Aorta (tissue), 5 donors: ENCODE measurements around the gene SPEF1. TPM values are rescaled to one million over a fixed set of nuclear protein-coding genes. Genes with fewer than 3 reads are reported as not detected.

Experiments
- ATAC-seq: fragments of 200-7000 bp; cut with Tn5 transposase; one replicate; pipeline ENCODE4 v1.9.1; 2022; ENCODE audit warnings: moderate library complexity; ENCODE audit not compliant: low FRiP score
- DNase-seq, 2 donors: peaks; one replicate each; pipeline ENCODE4 v3.0.0-alpha.2; 2020
- H3K27ac ChIP-seq, 2 donors: one replicate each; pipeline ENCODE4 v1.5.1; 2013; ENCODE audit warnings: low read length in 2 of 2, mild to moderate bottlenecking in 2 of 2, moderate library complexity in 2 of 2, control low read depth in 1 of 2, inconsistent platforms in 1 of 2, low read depth in 1 of 2
- H3K27me3 ChIP-seq, 2 donors: one replicate each; pipeline ENCODE4 v1.6.1; 2013; ENCODE audit warnings: control low read depth in 1 of 2, low read length in 1 of 2, mild to moderate bottlenecking in 1 of 2, moderate library complexity in 1 of 2; ENCODE audit not compliant: insufficient read depth in 2 of 2, control insufficient read depth in 1 of 2
- H3K36me3 ChIP-seq, 2 donors: one replicate each; pipeline ENCODE4 v1.6.1; 2013; ENCODE audit warnings: control low read depth in 1 of 2, low read length in 1 of 2, mild to moderate bottlenecking in 1 of 2; ENCODE audit not compliant: insufficient read depth in 2 of 2, control insufficient read depth in 1 of 2
- H3K4me1 ChIP-seq, 2 donors: one replicate each; pipeline ENCODE4 v1.6.1; 2013; ENCODE audit warnings: low read length in 2 of 2, control low read depth in 1 of 2, mild to moderate bottlenecking in 1 of 2, moderate library complexity in 1 of 2; ENCODE audit not compliant: insufficient read depth in 2 of 2, control insufficient read depth in 1 of 2
- H3K4me3 ChIP-seq, 2 donors: one replicate each; pipeline ENCODE4 v1.5.1; 2013; ENCODE audit warnings: low read length in 2 of 2, control low read depth in 1 of 2, mild to moderate bottlenecking in 1 of 2
- H3K9me3 ChIP-seq: one replicate; pipeline ENCODE4 v1.6.1; 2013; ENCODE audit warnings: mild to moderate bottlenecking, low read length; ENCODE audit not compliant: control insufficient read depth
- WGBS, 2 donors: extraction: QIAGEN DNeasy Blood & Tissue Kit; methylation state at CpG; one replicate each; pipeline ENCODE4 v1.1.7; 2013; 5-methylcytosine and 5-hydroxymethylcytosine counted together
- intact Hi-C, 2 donors: fragments of 100-400 bp; cut with DNase I; formaldehyde crosslinking; loops; one replicate each; pipeline versions ENCODE4 v1.14.2 to v1.15.0; 2022
- polyA plus RNA-seq, 2 donors: library from polyadenylated mRNA; stranded (reverse); fragments of 200-250 nt; gene quantifications; one replicate each; pipeline ENCODE4 v1.2.3, GENCODE V29; 2013
- total RNA-seq, 2 donors: library from RNA; stranded (reverse); fragmentation: NEBNext Ultra II Directional; extraction: Animal tissue kit (Norgen Biotek cat#: 25700); gene quantifications; one replicate each; pipeline ENCODE4 v1.2.1, GENCODE V29; 2021
- donor health status: healthy with polysubstance abuse.
- donor health status: Bipolar disorder and iron deficiency.
- donor health status: DM: no; HTN: no; CAD: no.
- donor health status: DM: no; HTN: no; CAD: no.
- donor health status: DM: yes; HTN: yes; CAD: no.

The SPEF1 gene
- total and polyA plus RNA-seq, 4 donors: 0.90 TPM; not detected in 3

GRCh38 chr20:3820048-3820900 is 39.0 kb upstream of the SPEF1 start, which contains the start of gene AP5S1:
AP5S1 (plus strand) TSS chr20:3820547; CDS start chr20:3822118, 1,571 bp downstream.
- Histone ChIP-seq H3K4me1 (no peaks in the 10 kb centered on the region), H3K36me3 (no peaks in the 10 kb centered on the region), H3K27me3 (no peaks in the 10 kb centered on the region), H3K27ac (peak within 1 kb of the TSS; percentile 69 to 95), H3K9me3 (no peaks in the 10 kb centered on the region), H3K4me3 (peak within 1 kb of the TSS; percentile 62 to 70)
- intact Hi-C loops: loop anchor here in 1 of 2 donors (1.0 kb wide), 1 partner anchor 34 kb away; the partner anchor contains the start of gene CENPB
- ATAC-seq (peak; percentile 96), DNase-seq (peak; percentile 98 to 99)
- 0% methylated on average over 79 to 96 of the region's 96 CpGs for WGBS, 2 donors

GRCh38 chr20:3819411-3820047 is 38.3 kb upstream of the SPEF1 start:
- Histone ChIP-seq H3K27me3 (no peaks in the 10 kb centered on the region), H3K27ac (peak overlapping the region in 1 of 2 donors; percentile 69), H3K9me3 (no peaks in the 10 kb centered on the region), H3K36me3 (no peaks in the 10 kb centered on the region), H3K4me1 (no peaks in the 10 kb centered on the region), H3K4me3 (no peak overlapping the region)
- intact Hi-C loops: loop anchor here (1.0 to 2.0 kb wide), 3 partner anchors 25 to 33 kb away; partner anchors contain the start of gene CENPB (in 2 of the 2)
- WGBS, 2 donors: 59 to 60% methylated on average over 19 to 20 of the region's 20 CpGs
- no peak for DNase-seq
- no peak for ATAC-seq

GRCh38 chr20:3818155-3819151 is 37.2 kb upstream of the SPEF1 start:
- no peak overlapping the region for H3K4me3 ChIP-seq
- no peak overlapping the region for H3K27ac ChIP-seq
- H3K4me1 ChIP-seq: no peaks in the 10 kb centered on the region
- H3K36me3 ChIP-seq: no peaks in the 10 kb centered on the region
- H3K9me3 ChIP-seq: no peaks in the 10 kb centered on the region
- 75 to 81% methylated on average over 8 of the region's 8 CpGs for WGBS, 2 donors
- H3K27me3 ChIP-seq: no peaks in the 10 kb centered on the region
- intact Hi-C loops: loop anchor here in 1 of 2 donors (2.0 kb wide), 2 partner anchors 24 to 32 kb away; partner anchors contain the start of gene CENPB
- no peak for ATAC-seq
- peak in 1 of 2 donors; percentile 74 for DNase-seq

GRCh38 chr20:3815703-3816315 is 34.6 kb upstream of the SPEF1 start:
- ATAC-seq: no peak
- Histone ChIP-seq H3K27ac (no peak overlapping the region), H3K36me3 (no peaks in the 10 kb centered on the region), H3K9me3 (no peaks in the 10 kb centered on the region), H3K27me3 (no peaks in the 10 kb centered on the region), H3K4me3 (no peak overlapping the region), H3K4me1 (no peaks in the 10 kb centered on the region)
- DNase-seq: no peak
- WGBS, 2 donors: 86 to 91% methylated on average over 9 of the region's 9 CpGs
- intact Hi-C loops: no loop called here

- H3K4me1 ChIP-seq: no peaks in the 10 kb centered on the region
- H3K4me3 ChIP-seq: no peak overlapping the region
- DNase-seq (no peak), ATAC-seq (no peak)
- H3K9me3 ChIP-seq: no peaks in the 10 kb centered on the region
- H3K27ac ChIP-seq: no peak overlapping the region
- H3K27me3 ChIP-seq: no peaks in the 10 kb centered on the region
- H3K36me3 ChIP-seq: no peaks in the 10 kb centered on the region
- WGBS, 2 donors: 85 to 87% methylated on average over 7 of the region's 7 CpGs
- intact Hi-C loops: no loop called here
Observed at GRCh38 chr20:3814928-3815495, 33.8 kb upstream of the SPEF1 start.

GRCh38 chr20:3813848-3814581 is 32.8 kb upstream of the SPEF1 start:
- no peak for ATAC-seq
- no peaks in the 10 kb centered on the region for H3K9me3 ChIP-seq
- H3K4me1 ChIP-seq: no peaks in the 10 kb centered on the region
- H3K27ac ChIP-seq: no peak overlapping the region
- DNase-seq: no peak
- H3K4me3 ChIP-seq: no peak overlapping the region
- intact Hi-C loops: no loop called here
- 64 to 69% methylated on average over 11 to 12 of the region's 12 CpGs for WGBS, 2 donors
- no peaks in the 10 kb centered on the region for H3K27me3 ChIP-seq
- no peaks in the 10 kb centered on the region for H3K36me3 ChIP-seq

- intact Hi-C loops: no loop called here
- WGBS, 2 donors: 65% methylated on average over 8 of the region's 8 CpGs
- Histone ChIP-seq H3K27me3 (no peaks in the 10 kb centered on the region), H3K9me3 (no peaks in the 10 kb centered on the region), H3K4me1 (no peaks in the 10 kb centered on the region), H3K27ac (peak overlapping the region in 1 of 2 donors; percentile 26), H3K36me3 (no peaks in the 10 kb centered on the region), H3K4me3 (no peak overlapping the region)
- ATAC-seq (no peak), DNase-seq (no peak)
Observed at GRCh38 chr20:3812975-3813847, 32.0 kb upstream of the SPEF1 start.
